ENCODE results near the gene CUEDC2.

The CUEDC2 gene

DNA sequence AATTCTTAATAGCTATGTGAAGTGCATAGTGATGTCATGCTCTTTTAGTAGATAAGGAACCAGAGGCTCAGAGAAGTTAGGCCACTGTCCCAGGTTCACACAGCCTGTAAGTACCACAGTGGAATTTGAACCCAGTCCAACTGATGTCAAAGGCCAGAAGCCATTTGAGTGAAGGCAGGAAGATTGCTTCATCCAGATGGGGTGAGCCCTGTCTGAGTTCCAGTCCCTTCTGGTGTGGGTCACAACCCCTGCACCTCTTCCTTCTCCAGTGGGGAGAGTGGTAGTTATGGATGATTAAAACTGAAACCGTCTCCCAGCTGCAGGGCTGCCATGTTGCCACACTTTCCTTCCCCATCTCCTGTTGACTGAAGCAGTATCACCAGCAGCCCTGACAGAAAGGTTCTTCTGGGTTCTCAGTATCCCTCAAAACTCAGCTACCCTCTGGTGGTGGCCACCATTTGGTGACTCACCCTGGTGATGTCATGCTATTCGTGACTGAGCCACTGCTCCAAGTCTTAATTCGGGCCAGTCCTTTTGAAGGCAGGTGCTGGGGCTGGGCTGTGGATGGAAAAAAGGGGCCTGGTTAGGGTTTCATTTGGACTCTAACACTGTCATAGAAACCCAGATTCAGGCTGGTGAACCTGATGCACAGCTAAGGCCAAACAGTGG is 20.4 kb upstream of the CUEDC2 start:
- TF ChIP-seq, protein P1, sequence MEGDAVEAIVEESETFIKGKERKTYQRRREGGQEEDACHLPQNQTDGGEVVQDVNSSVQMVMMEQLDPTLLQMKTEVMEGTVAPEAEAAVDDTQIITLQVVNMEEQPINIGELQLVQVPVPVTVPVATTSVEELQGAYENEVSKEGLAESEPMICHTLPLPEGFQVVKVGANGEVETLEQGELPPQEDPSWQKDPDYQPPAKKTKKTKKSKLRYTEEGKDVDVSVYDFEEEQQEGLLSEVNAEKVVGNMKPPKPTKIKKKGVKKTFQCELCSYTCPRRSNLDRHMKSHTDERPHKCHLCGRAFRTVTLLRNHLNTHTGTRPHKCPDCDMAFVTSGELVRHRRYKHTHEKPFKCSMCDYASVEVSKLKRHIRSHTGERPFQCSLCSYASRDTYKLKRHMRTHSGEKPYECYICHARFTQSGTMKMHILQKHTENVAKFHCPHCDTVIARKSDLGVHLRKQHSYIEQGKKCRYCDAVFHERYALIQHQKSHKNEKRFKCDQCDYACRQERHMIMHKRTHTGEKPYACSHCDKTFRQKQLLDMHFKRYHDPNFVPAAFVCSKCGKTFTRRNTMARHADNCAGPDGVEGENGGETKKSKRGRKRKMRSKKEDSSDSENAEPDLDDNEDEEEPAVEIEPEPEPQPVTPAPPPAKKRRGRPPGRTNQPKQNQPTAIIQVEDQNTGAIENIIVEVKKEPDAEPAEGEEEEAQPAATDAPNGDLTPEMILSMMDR (IDR thresholded peaks at IDR 0.05; ENCODE audit: low read depth, low read length): no peak
- DNase-seq (ENCODE audit: extremely low read depth, low read depth): no peak

DNA sequence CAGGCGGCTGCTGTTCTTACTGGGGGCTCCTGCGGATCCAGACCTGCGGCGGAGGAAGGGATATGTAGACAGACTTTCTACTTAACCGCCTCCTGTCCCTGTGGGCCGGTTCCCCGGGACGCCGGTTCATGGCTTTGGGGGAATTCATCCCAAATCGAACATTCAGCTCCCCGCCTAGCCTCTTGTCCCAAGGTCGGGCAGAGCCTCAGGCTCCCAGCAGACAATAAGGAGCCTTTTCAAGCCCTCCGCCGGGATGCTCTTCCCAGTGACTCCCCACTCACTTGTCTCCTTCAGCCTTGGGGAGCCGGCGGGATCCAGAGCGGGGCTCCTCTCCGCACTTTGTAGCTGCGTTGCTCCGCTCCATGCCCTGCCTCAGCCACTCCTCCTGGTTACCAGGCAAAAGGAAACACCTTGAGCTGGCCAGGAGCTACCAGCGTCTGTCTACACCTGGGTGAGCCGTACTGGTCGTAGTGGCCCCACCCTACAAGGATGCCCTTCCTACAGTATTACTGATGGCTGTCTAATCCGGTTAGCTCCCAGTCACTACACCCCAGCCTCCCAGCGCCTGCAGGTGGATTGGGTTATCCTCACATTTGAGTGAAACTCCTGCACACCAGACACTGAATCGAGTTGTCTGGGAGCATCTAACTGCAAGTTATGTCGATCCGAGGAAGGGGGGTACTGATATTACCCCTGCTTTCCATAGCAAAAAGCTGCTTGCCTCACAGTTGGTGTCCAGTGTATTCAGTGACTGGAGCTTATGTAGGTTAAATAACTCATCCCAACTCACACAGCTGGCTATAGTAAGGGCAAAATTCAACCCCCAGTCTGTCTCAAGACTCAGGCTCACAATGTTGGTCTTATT is 19.0 kb upstream of the CUEDC2 start, which contains the start of gene C10orf95:
TSS of gene C10orf95 (minus strand) at position 439 of the 865 bp plus-strand sequence. CDS start 450 bp downstream, outside the sequence.
- TF ChIP-seq, protein P1 (IDR thresholded peaks at IDR 0.05; ENCODE audit: low read depth, low read length): no peak
- no peak for DNase-seq (ENCODE audit: extremely low read depth, low read depth)

DNA sequence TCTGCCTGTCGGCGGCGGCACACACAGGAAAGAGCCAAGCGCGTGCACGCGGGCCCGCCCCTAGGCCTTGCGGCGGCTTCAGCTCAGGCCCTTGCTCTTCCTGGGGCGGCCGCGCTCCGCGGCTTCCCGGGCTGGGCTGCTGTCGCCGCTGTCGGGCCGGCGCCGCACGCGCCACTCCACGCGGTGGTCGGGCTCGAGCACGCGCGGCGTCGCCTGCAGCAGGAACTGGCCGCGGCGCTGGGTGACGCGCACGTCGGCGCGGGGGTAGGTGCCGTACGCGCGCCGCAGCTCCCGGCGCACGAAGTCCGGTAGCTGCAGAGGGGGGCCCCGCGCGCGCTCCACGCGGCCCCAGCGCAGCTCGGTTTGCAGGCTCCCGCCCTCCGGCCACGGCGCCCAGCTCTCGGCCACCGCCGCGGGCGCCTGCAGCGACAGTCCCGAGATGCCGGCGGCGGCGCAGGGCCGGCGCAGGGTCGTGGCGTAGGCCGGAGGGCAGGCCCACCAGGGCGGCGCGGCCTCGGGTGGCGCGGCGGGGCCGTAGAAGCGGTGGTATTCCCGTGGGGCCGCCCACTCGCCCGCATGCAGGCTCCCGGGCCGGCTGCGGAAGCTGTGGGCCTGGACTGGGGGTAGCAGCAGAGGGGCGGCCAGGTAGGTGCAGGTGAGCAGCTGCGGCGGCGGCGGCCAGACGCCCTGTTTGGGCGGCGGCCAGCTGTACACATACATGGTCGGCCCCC is 18.2 kb upstream of the CUEDC2 start:
- TF ChIP-seq, protein P1 (IDR thresholded peaks at IDR 0.05; ENCODE audit: low read depth, low read length): no peak
- DNase-seq (ENCODE audit: extremely low read depth, low read depth): no peak

DNA sequence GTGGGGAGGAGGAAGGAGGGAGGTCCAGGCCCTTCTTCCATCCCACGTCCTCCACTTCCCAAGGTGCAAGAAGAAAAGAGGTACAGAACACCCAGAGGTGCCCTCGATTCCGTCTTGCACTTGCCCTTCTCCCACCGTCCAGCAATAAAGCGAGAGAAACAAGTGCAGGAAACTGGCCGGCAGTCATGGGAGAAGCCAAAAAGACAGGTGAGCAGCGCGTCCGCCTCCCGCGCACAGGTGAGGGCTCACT is 17.7 kb upstream of the CUEDC2 start:
- DNase-seq (ENCODE audit: extremely low read depth, low read depth): no peak
- TF ChIP-seq, protein P1 (IDR thresholded peaks at IDR 0.05; ENCODE audit: low read depth, low read length): no peak

DNA sequence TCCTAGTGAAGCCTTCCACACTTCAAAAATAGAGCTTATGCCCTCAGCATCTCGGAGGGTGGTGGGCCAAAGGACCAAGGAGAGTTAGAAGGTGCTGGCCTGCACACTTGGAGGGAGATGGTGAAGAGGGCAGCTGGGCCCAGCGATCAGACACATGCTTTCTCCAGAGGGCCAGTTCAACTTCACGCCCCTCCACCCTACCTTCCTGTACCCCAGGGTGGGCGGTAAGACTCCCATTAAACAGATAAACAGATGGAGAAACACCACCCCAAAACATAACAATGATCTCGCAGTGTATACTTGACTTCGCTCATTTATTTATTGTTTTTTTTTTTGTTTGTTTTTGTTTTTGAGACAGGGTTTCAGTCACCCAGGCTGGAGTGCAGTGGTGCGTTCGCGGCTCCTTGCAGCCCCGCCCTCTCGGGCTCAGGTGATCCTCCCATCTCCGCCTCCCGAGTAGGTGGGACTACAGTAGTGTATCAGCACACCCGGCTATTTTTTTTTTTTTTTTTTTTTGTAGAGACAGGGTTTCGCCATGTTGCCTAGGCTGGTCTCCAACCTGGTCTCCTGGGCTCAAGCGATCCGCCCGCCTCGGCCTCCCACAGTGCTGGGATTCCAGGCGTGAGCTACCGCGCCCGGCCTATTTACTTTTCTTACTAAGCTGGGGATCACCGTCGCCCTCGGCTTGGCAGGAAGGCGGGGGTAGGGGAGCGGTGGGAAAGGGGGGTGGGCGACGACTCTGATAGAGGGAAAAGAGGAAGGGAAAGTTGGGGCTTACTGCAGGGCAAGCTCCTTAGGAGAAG is 17.1 kb upstream of the CUEDC2 start:
- no peak for DNase-seq (ENCODE audit: extremely low read depth, low read depth)
- TF ChIP-seq, protein P1 (IDR thresholded peaks at IDR 0.05; ENCODE audit: low read depth, low read length): no peak

DNA sequence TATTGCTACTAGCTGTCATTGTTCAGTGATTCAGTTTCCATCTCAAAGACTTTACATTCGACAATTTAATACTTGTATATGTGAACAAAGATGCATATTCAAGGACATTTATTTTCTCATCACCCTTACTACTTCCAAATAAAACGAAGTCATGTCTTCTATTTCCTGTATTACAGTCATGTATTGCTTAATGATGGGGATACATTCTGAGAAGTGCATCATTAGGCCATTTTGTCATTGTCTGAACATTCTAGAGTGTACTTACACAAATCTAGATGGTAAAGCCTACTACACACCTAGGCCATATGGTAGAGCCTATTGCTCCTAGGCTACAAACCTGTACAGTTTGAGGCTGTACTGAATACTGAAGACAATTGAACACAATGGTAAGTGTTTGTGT is 12.5 kb upstream of the CUEDC2 start:
- TF ChIP-seq, protein P1 (IDR thresholded peaks at IDR 0.05; ENCODE audit: low read depth, low read length): no peak

More for the DNA sequence above, 12.5 kb upstream of the CUEDC2 start:
- no peak for DNase-seq (ENCODE audit: extremely low read depth, low read depth)

Measured in AG09319 (cell line).